H1 (cell line): ENCODE results near the gene SEMA3E.
"Not testable (repeated sequence)": the region's sequence is repeated elsewhere in the genome, so short reads cannot be mapped to it uniquely, and the experiment has no call there.

Experiments used
- CTCF ChIP-seq, 3 experiments: IDR thresholded peaks; 1 replicate in 2 of 3; 2 replicates in 1 of 3; pipeline versions ENCODE4 v1.5.1 to v1.6.1; 2011; ENCODE audit warnings: low read length in 3 of 3, mild to moderate bottlenecking in 3 of 3, inconsistent platforms in 2 of 3, low read depth in 1 of 3, moderate library complexity in 1 of 3; ENCODE audit not compliant: insufficient read depth in 1 of 3; ENCODE audit errors: control extremely low read depth in 1 of 3
- EP300 ChIP-seq, 2 experiments: IDR thresholded peaks; 1 replicate in 1 of 2; 2 replicates in 1 of 2; pipeline ENCODE4 v1.6.1; 2011 to 2012; ENCODE audit warnings: low read depth in 2 of 2, low read length in 2 of 2, mild to moderate bottlenecking in 2 of 2, borderline replicate concordance in 1 of 2, inconsistent platforms in 1 of 2, moderate library complexity in 1 of 2
- GABPA ChIP-seq: IDR thresholded peaks from 2 replicates; pipeline ENCODE4 v1.6.1; 2011; ENCODE audit warnings: mild to moderate bottlenecking, low read length, moderate library complexity, borderline replicate concordance; ENCODE audit not compliant: insufficient read depth
- NRF1 ChIP-seq: IDR thresholded peaks from 2 replicates; pipeline ENCODE4 v1.6.1; 2011; ENCODE audit warnings: mild to moderate bottlenecking, low read depth, low read length, improper control_type of control experiment
- POLR2AphosphoS5 ChIP-seq: IDR thresholded peaks from 2 replicates; pipeline ENCODE4 v1.6.1; 2011; ENCODE audit warnings: low read depth, low read length
- RFX5 ChIP-seq: IDR thresholded peaks from 2 replicates; pipeline ENCODE4 v1.6.1; 2011; ENCODE audit warnings: low read depth, low read length, improper control_type of control experiment, borderline replicate concordance
- SAP30 ChIP-seq: fragments of 300-600 bp; sonication (generic); IDR thresholded peaks from 2 replicates; pipeline ENCODE4 v1.7.1; 2012; ENCODE audit warnings: low read length, moderate library complexity, mild to moderate bottlenecking, inconsistent platforms; ENCODE audit not compliant: insufficient read depth, insufficient replicate concordance
- SP1 ChIP-seq: IDR thresholded peaks from 2 replicates; pipeline ENCODE4 v1.6.1; 2011; ENCODE audit warnings: low read depth, low read length
- TEAD4 ChIP-seq: IDR thresholded peaks from 2 replicates; pipeline ENCODE4 v1.6.1; 2012; ENCODE audit warnings: low read depth, low read length, inconsistent platforms, mixed read lengths
- YY1 ChIP-seq: IDR thresholded peaks from 2 replicates; pipeline ENCODE4 v1.6.1; 2011; ENCODE audit warnings: low read depth, mild to moderate bottlenecking, low read length
- ZNF274 ChIP-seq: IDR thresholded peaks from 2 replicates; pipeline ENCODE4 v1.7.0; 2012; ENCODE audit warnings: low read length, borderline replicate concordance; ENCODE audit errors: extremely low read depth

DNA sequence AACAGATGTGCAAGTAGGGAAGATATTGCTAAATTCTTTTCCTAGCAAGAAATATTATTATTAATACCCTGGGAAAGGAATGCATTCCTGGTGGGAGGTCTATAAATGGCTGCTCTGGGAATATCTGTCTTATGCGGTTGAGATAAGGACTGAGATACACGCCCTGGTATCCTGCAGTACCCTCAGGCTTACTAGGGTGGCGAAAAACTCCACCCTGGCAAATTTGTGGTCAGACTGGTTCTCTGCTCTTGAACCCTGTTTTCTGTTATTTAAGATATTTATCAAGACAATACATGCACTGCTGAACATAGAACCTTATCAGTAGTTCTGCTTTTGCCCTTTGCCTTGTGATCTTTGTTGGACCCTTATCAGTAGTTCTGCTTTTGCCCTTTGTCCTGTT lies 96.4 kb downstream of the SEMA3E start:
- TF ChIP-seq POLR2AphosphoS5; ZNF274; EP300 (IDR thresholded peaks at IDR 0.05; ENCODE audit: borderline replicate concordance in 1 of 2, low read depth in 2 of 2, low read length in 2 of 2); CTCF (IDR thresholded peaks at IDR 0.05; ENCODE audit: control extremely low read depth in 1 of 3, insufficient read depth in 1 of 3, low read depth in 1 of 3, low read length in 3 of 3); YY1; RFX5; SP1; NRF1; SAP30; TEAD4; GABPA: not testable (repeated sequence)
